Vein endothelial cell (primary cell): ENCODE measurements around the gene OR2T10. TPM values are rescaled to one million over a fixed set of nuclear protein-coding genes. Genes with fewer than 3 reads are reported as not detected.

Source experiments
- small RNA-seq: library from RNA; depleted of rRNA; stranded (forward); fragments of <200 nt; gene quantifications from one replicate; pipeline ENCODE3, GENCODE V24; 2012
- total RNA-seq: library from RNA; depleted of rRNA; stranded (reverse); fragments of >200 nt; gene quantifications from 2 replicates; pipeline ENCODE4 v1.2.3, GENCODE V29; 2012

OR2T10 gene, protein sequence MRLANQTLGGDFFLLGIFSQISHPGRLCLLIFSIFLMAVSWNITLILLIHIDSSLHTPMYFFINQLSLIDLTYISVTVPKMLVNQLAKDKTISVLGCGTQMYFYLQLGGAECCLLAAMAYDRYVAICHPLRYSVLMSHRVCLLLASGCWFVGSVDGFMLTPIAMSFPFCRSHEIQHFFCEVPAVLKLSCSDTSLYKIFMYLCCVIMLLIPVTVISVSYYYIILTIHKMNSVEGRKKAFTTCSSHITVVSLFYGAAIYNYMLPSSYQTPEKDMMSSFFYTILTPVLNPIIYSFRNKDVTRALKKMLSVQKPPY
- total RNA-seq: not detected in 2 replicates

DNA sequence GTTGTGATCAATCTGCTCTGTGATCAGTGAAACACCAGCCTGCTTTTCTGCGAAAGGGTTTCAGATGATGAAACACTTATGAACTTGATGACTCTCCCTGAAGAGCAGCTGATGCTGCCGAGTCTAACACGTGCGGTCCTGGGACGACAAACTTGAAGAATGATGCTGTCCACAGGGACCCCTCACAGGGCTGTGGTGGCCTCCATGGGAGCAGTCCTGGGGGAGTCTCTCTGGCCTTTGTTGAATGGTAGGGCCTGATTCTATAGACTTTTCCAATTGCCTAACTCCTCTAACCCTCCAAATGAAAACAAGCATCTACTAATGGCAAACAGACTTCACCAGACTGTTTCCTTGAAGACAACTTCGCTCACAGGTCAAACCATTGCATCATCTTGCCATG, at the start of gene OR2T10:
Gene OR2T10, minus strand, starts transcription at position 112 of the 400 bp plus-strand sequence. CDS start 3,932 bp downstream, outside the sequence.

DNA sequence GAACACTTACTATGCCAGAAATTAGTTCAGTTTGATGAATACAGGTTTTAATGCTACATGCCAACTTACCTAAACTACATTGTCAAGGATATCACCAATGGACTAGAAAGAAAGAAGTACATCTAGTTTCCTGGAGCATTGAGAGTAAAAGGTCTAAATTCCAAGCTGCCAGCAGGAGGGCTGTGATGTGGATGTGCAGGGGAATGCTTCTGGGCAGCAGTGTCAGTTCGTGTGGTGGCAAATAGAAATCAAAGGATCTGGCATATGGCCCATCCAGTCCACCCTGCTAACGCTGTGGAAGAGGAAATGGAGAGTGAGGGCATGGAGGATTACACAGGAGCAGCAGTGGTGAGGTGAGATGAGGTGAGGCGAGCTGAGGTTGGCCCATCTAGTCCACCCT, 47.7 kb upstream of the OR2T10 start, which contains the start of gene OR2T35:
Gene OR2T35, minus strand, starts transcription at position 101 of the 400 bp plus-strand sequence. CDS start 6,020 bp downstream, outside the sequence.

DNA sequence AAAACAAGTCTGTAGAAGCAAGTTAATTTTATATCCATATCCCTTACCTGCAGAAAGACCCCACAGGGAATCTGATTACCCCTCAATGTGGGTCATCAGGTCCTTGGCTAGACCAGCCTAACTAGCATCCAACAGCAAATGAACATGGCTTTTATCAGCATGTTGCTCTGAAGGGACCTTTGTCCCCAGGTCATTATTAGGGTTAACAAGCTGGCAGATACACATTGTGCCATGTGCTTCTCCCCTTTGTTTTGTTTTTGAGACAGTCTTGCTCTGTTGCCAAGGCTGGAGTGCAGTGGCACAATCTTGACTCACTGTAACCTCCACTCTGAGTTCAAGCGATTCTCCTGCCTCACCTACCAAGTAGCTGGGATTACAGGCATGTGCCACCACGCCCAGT, 37.5 kb upstream of the OR2T10 start, which contains the start of gene OR2T11:
Gene OR2T11, minus strand, starts transcription at position 101 of the 400 bp plus-strand sequence. CDS start 7,963 bp downstream, outside the sequence.

DNA sequence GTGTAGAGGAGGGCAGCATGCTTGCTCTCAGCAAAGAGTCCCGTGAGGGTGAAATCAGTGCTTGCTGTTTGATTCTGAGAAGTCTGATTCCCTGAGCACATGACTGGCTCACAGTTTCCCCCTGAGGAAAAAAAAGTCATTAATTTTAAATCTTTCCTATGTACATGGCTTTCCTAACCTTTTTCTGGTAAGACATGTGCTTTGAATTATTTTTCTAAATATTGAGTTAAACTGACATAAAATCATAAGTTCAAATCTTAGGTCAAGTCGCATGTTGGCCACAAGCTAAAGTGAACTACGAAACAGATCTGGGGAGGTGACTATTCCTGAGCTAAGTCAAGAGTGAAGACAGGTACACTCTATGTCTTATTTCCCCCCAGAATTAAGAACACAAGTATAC, 22.8 kb downstream of the OR2T10 start, which contains the start of gene OR2T34:
Gene OR2T34, minus strand, starts transcription at position 101 of the 400 bp plus-strand sequence. Its CDS starts 0 bp downstream, at position 101.

DNA sequence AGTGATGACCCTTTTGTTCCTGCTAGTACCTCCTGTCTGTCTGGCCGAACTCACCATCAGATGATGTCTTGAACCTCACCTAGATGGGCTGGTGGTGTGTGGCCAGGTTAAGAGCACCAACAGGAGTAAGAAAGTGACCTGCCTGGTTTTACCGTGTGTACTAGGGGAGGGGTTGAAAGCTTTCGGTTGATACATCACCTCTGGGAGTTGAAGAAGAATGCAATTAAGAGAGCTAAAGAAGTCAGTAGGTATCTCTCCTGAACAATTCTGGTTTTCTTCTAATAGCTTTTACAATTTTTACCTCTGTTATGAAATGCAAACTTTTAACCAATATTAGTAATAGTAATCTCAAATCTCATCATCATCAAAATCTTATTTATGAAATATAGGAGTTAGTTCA, 34.8 kb downstream of the OR2T10 start, which contains the start of gene OR2T29:
Gene OR2T29, minus strand, starts transcription at position 101 of the 400 bp plus-strand sequence. CDS start 3,281 bp downstream, outside the sequence.

Small RNAs within 50 kb of the gene (small RNA-seq; reads per million reads assigned to genes)
- not detected for gene RF00019

Other genes with a start within 250 kb of the OR2T10 start
- gene OR14C36, start 248.9 kb downstream of the OR2T10 start, total RNA-seq: not detected in 2 replicates
- gene OR2T4, start 236.0 kb downstream of the OR2T10 start, total RNA-seq: not detected in 2 replicates
- not detected in 2 replicates for gene OR2T6, start 222.0 kb downstream of the OR2T10 start, total RNA-seq
- not detected in 2 replicates for gene OR2T1, start 194.7 kb downstream of the OR2T10 start, total RNA-seq
- gene OR2T2, start 152.1 kb downstream of the OR2T10 start, total RNA-seq: not detected in 2 replicates
- not detected in 2 replicates for gene OR2T3, start 124.3 kb downstream of the OR2T10 start, total RNA-seq
- gene OR2T5, start 109.1 kb downstream of the OR2T10 start, total RNA-seq: not detected in 2 replicates
- gene OR2G6, start 89.6 kb downstream of the OR2T10 start, total RNA-seq: not detected in 2 replicates
- gene OR2T29, start 34.9 kb downstream of the OR2T10 start, total RNA-seq: not detected in 2 replicates
- not detected in 2 replicates for gene OR2T34, start 22.9 kb downstream of the OR2T10 start, total RNA-seq
- not detected in 2 replicates for gene OR2T11, start 37.4 kb upstream of the OR2T10 start, total RNA-seq
- not detected in 2 replicates for gene OR2T35, start 47.6 kb upstream of the OR2T10 start, total RNA-seq
- gene OR2T27, start 57.8 kb upstream of the OR2T10 start, total RNA-seq: not detected in 2 replicates
- not detected in 2 replicates for gene OR14I1, start 105.1 kb upstream of the OR2T10 start, total RNA-seq
- gene LYPD8, start 158.1 kb upstream of the OR2T10 start, total RNA-seq: not detected in 2 replicates
- gene SH3BP5L, start 228.2 kb upstream of the OR2T10 start, total RNA-seq: 24.8 TPM in 2 replicates
- 20.5 and 22.9 TPM in 2 replicates for gene ZNF672, start 240.5 kb upstream of the OR2T10 start, total RNA-seq